HepG2 (cell line): Measurements from ENCODE around the gene EVL. TPM values are rescaled to one million over a fixed set of nuclear protein-coding genes. Genes with fewer than 3 reads are reported as not detected.

Source experiments
- HMGA1 ChIP-seq: sonication (generic); formaldehyde crosslinking; conservative IDR thresholded peaks from 2 replicates; pipeline ENCODE4 v1.4.0; 2020; ENCODE audit warnings: missing genetic modification reagents
- HOXA3 ChIP-seq: sonication (generic); formaldehyde crosslinking; IDR thresholded peaks from 2 replicates; pipeline ENCODE4 v1.5.0; 2020; ENCODE audit warnings: missing genetic modification reagents
- KAT2B ChIP-seq: fragments of 150-350 bp; IDR thresholded peaks from 2 replicates; pipeline ENCODE4 v1.6.1; 2014; ENCODE audit warnings: low read depth, low read length, borderline replicate concordance
- NCOA5 ChIP-seq: sonication (generic); formaldehyde crosslinking; IDR thresholded peaks from 2 replicates; pipeline ENCODE4 v1.4.0; 2020; ENCODE audit warnings: missing genetic modification reagents
- NONO ChIP-seq, 2 experiments: fragments of 450-650 bp in 1 of 2; sonication (generic) in 1 of 2; formaldehyde crosslinking in 1 of 2; IDR thresholded peaks in 1 of 2; conservative IDR thresholded peaks in 1 of 2; 2 replicates each; pipeline versions ENCODE4 v1.6.1 to v1.8.0; 2017 to 2022; ENCODE audit warnings: mild to moderate bottlenecking in 1 of 2, missing genetic modification reagents in 1 of 2, moderate library complexity in 1 of 2
- REXO4 ChIP-seq: sonication (generic); formaldehyde crosslinking; IDR thresholded peaks from 2 replicates; pipeline ENCODE4 v1.8.0; 2022; ENCODE audit warnings: missing genetic modification reagents, mild to moderate bottlenecking, borderline replicate concordance
- SCMH1 ChIP-seq: sonication (generic); formaldehyde crosslinking; IDR thresholded peaks from 2 replicates; pipeline ENCODE4 v1.9.0; 2021; ENCODE audit warnings: missing genetic modification reagents, mild to moderate bottlenecking, borderline replicate concordance
- ZFX ChIP-seq: sonication (generic); formaldehyde crosslinking; IDR thresholded peaks from 2 replicates; pipeline ENCODE4 v1.4.0; 2020; ENCODE audit warnings: mild to moderate bottlenecking, low read depth, missing genetic modification reagents, moderate library complexity
- ZHX2 ChIP-seq, 2 experiments: sonication (generic) in 1 of 2; formaldehyde crosslinking in 1 of 2; IDR thresholded peaks; 2 replicates each; pipeline versions ENCODE4 v1.6.1 to v1.9.0; 2014 to 2022; ENCODE audit warnings: antibody characterized with exemption in 1 of 2, borderline replicate concordance in 1 of 2, inconsistent platforms in 1 of 2, low read depth in 1 of 2, missing genetic modification reagents in 1 of 2
- ZNF292 ChIP-seq: sonication (generic); formaldehyde crosslinking; IDR thresholded peaks from 2 replicates; pipeline ENCODE4 v1.8.1; 2022; ENCODE audit warnings: mild to moderate bottlenecking, low read depth, missing genetic modification reagents, borderline replicate concordance
- ZNF530 ChIP-seq: sonication (generic); formaldehyde crosslinking; IDR thresholded peaks from 2 replicates; pipeline ENCODE4 v1.5.0; 2020; ENCODE audit warnings: low read depth, mild to moderate bottlenecking, missing genetic modification reagents
- ZNF704 ChIP-seq: sonication (generic); formaldehyde crosslinking; IDR thresholded peaks from 2 replicates; pipeline ENCODE4 v1.8.1; 2023; ENCODE audit warnings: mild to moderate bottlenecking, inconsistent platforms, moderate library complexity, missing genetic modification reagents, borderline replicate concordance
- polyA plus RNA-seq, 8 experiments: library from polyadenylated mRNA; depleted of rRNA in 3 of 8; stranded (reverse) in 7 of 8; unstranded in 1 of 8; fragments of >200 nt; fragmentation: Illumina TruSeq in 4 of 8; extraction: Trizol in 4 of 8; gene quantifications; 2 replicates each; pipeline versions ENCODE4 v1.2.1 to v1.2.3, GENCODE V29; 2011 to 2016; ENCODE audit warnings: low read depth in 4 of 8, missing spikeins in 1 of 8, mixed read lengths in 1 of 8; ENCODE audit not compliant: insufficient read depth in 1 of 8
- total RNA-seq, 5 experiments: library from RNA; depleted of rRNA; stranded (reverse); fragments of >200 nt; fragmentation: Illumina TruSeq; extraction: Trizol; gene quantifications; 2 replicates each; pipeline ENCODE4 v1.2.3, GENCODE V29; 2016; ENCODE audit warnings: low read depth in 1 of 5
- TF ChIP-seq, protein P1 (sequence below): IDR thresholded peaks from 2 replicates; pipeline ENCODE4 v1.6.1; 2016; ENCODE audit warnings: missing compliant biosample characterization, missing genetic modification reagents, borderline replicate concordance
- TF ChIP-seq, protein P2 (sequence below): sonication (generic); formaldehyde crosslinking; IDR thresholded peaks from 2 replicates; pipeline ENCODE4 v1.4.0; 2020; ENCODE audit warnings: missing genetic modification reagents, low read depth, mild to moderate bottlenecking, borderline replicate concordance

The EVL gene
- total and polyA plus RNA-seq, 2 of the 13 experiments (the other 11 are each of a cell fraction or from before 2014, with no cell fraction given): 15.1 to 31.2 TPM

GRCh38 chr14:100192672-100193416 is 127.6 kb downstream of the EVL start (continued):
- TF ChIP-seq ZNF704 (no peak; the same call in 1 of the 2 replicates), REXO4 (CRISPR knock-in tag) (no peak), ZFX (CRISPR knock-in tag) (peak; percentile 86), NCOA5 (CRISPR knock-in tag) (0 out of 2 replicates have a peak, but pooled peaks have one; percentile 42), ZNF530 (CRISPR knock-in tag) (no peak), SCMH1 (no peak), NONO (IDR thresholded peaks at IDR 0.05) (no peak), NONO (CRISPR knock-in tag; conservative IDR thresholded peaks at IDR 0.05) (peak; percentile 91), ZHX2 (IDR thresholded peaks at IDR 0.05; ENCODE audit: low read depth) (no peak; the same call in 1 of the 2 replicates), ZHX2 (CRISPR knock-in tag; IDR thresholded peaks at IDR 0.05; ENCODE audit: borderline replicate concordance) (peak; percentile 94; the same call in 1 of the 2 replicates), KAT2B (no peak), HOXA3 (CRISPR knock-in tag) (peak; percentile 88), ZNF292 (CRISPR knock-in tag) (peak; percentile 51; the same call in 1 of the 2 replicates), HMGA1 (no peak)
- TF ChIP-seq, protein P1, sequence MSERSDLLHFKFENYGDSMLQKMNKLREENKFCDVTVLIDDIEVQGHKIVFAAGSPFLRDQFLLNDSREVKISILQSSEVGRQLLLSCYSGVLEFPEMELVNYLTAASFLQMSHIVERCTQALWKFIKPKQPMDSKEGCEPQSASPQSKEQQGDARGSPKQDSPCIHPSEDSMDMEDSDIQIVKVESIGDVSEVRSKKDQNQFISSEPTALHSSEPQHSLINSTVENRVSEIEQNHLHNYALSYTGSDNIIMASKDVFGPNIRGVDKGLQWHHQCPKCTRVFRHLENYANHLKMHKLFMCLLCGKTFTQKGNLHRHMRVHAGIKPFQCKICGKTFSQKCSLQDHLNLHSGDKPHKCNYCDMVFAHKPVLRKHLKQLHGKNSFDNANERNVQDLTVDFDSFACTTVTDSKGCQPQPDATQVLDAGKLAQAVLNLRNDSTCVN (CRISPR knock-in tag): peak; percentile 73; the same call in 1 of the 2 replicates
- TF ChIP-seq, protein P2, sequence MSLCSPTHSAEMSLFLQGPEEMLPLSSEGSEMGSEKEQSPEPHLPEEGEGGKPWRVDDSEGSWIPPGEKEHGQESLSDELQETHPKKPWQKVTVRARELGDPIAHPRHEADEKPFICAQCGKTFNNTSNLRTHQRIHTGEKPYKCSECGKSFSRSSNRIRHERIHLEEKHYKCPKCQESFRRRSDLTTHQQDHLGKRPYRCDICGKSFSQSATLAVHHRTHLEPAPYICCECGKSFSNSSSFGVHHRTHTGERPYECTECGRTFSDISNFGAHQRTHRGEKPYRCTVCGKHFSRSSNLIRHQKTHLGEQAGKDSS (CRISPR knock-in tag): peak; percentile 74; the same call in 1 of the 2 replicates
